GM18499 (cell line): ENCODE results near the gene NLGN3.
A peak's percentile ranks its signal among the peaks of the same experiment; 100 is the strongest.

Source experiments
- ATAC-seq: cut with Tn5 transposase; IDR thresholded peaks from one replicate; pipeline ENCODE4 v1.9.1; 2021; ENCODE audit warnings: moderate number of reproducible peaks; ENCODE audit not compliant: insufficient read depth, unreplicated experiment

The NLGN3 gene

GRCh38 chrX:71118032-71118984 is 26.3 kb upstream of the NLGN3 start, which contains the start of gene MED12:
Gene MED12, plus strand, starts transcription at chrX:71118596. Its CDS starts 159 bp downstream, at chrX:71118755.
- peak; percentile 46 for ATAC-seq

- no peak for ATAC-seq
These were observed 25.6 kb upstream of the NLGN3 start for GRCh38 chrX:71118985-71119535.

GRCh38 chrX:71128166-71128833 is 16.3 kb upstream of the NLGN3 start:
- no peak for ATAC-seq

GRCh38 chrX:71128915-71129765 is 15.5 kb upstream of the NLGN3 start:
- no peak for ATAC-seq

- ATAC-seq, result no peak
These were observed 13.1 kb upstream of the NLGN3 start for GRCh38 chrX:71131510-71131909.

- ATAC-seq, result no peak
These were observed 4.2 kb upstream of the NLGN3 start for GRCh38 chrX:71140440-71140839.

GRCh38 chrX:71143508-71143907 is 1.1 kb upstream of the NLGN3 start:
- ATAC-seq, result no peak

GRCh38 chrX:71147496-71148277 is 3.0 kb downstream of the NLGN3 start:
- ATAC-seq, result no peak

- ATAC-seq, result no peak
These were observed 3.6 kb downstream of the NLGN3 start for GRCh38 chrX:71148278-71148663.

- no peak for ATAC-seq
These were observed 6.7 kb downstream of the NLGN3 start for GRCh38 chrX:71151366-71151765.

GRCh38 chrX:71154196-71154595 is 9.6 kb downstream of the NLGN3 start:
- no peak for ATAC-seq

- no peak for ATAC-seq
These were observed 10.0 kb downstream of the NLGN3 start for GRCh38 chrX:71154641-71155040.

GRCh38 chrX:71158603-71159002 is 14.0 kb downstream of the NLGN3 start:
- ATAC-seq, result no peak

GRCh38 chrX:71159335-71159734 is 14.7 kb downstream of the NLGN3 start:
- ATAC-seq, result no peak

- no peak for ATAC-seq
These were observed 15.8 kb downstream of the NLGN3 start for GRCh38 chrX:71160475-71160874.

- ATAC-seq, result no peak
These were observed 18.3 kb downstream of the NLGN3 start for GRCh38 chrX:71162981-71163380.

GRCh38 chrX:71164071-71164470 is 19.4 kb downstream of the NLGN3 start:
- no peak for ATAC-seq

GRCh38 chrX:71166461-71166860 is 21.8 kb downstream of the NLGN3 start:
- no peak for ATAC-seq

GRCh38 chrX:71167031-71167781 is 22.6 kb downstream of the NLGN3 start:
- no peak for ATAC-seq
